ENCODE results near the gene TOR4A.
"Not testable (repeated sequence)": the region's sequence is repeated elsewhere in the genome, so short reads cannot be mapped to it uniquely, and the experiment has no call there.

TOR4A gene

DNA sequence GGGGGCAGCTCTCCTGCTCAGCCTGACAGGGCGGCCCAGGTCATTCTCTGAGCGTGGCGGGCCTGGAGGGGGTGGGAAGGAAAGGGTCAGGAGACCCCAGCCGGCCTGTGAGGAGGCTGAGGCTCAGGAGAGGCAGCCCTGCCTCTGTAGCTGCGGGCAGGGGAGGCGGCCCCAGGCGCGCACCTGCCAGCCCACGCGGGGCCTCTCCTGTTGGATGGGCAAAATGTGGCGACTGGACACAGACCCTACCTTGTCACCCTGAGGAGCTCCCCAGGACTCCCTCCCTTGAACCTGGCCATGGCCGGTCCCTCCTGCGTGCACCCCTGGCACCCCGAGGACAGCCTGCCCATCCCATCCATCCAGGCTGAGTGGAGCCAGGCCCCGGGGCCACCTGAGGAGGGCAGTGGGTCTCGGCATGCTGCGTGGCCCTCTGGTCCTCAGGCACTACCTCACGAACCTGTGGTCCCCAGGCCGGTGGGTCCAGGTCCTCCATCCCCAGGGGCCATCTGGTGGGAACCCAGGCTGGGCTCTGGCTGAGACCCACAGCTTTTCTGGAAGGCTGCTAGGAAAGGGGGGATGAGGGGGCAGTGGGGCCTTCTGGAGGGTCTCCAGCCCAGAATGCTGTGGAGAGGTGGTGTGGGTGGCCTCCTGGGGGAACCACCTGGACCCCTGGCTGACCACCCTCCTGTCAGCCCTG lies 39.6 kb downstream of the TOR4A start:
- no peak for DNase-seq (ENCODE audit: low read depth, low spot score)

DNA sequence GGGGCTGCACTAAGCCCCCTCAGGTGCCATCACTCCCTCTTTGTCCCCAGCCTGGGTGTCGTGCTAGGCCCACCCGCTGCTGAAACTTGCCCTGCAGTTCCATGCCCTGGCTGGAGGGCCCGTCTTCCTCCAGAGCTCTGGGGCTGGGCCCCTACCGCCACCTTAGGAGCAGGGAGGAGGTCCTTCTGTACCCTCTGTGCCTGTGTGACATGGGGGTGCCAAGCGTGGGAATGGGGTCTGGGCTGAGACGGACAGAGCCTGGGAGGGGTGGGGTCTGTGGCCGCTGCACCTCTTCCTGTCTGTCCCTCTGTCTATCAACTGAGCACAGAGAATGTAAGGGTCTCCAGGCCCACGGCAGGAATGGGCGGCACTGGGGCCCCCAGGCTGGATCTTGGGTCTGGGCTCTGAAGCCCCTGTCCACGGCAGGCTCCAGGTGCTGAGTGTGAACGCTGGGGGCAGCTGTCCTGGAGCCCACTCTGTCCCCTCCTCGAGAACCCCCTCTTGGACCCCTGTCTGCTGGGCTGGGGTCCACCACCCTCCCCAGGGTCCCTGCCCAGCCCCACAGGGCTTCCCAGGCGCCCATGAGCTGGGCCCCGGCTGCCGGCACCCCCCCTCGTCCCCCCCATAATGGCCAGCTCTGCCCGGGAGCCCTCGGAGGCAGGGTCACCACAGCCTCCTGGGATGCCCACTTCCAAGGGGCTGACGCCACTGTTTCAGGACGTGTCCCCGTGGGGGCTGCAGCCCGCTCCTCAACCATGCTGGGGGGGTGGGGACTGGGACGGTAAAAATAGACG lies 40.4 kb downstream of the TOR4A start:
- no peak for DNase-seq (ENCODE audit: low read depth, low spot score)

GRCh38 chr9:137318602-137319001 lies 41.1 kb downstream of the TOR4A start:
- DNase-seq (ENCODE audit: low read depth, low spot score) = no peak

DNA sequence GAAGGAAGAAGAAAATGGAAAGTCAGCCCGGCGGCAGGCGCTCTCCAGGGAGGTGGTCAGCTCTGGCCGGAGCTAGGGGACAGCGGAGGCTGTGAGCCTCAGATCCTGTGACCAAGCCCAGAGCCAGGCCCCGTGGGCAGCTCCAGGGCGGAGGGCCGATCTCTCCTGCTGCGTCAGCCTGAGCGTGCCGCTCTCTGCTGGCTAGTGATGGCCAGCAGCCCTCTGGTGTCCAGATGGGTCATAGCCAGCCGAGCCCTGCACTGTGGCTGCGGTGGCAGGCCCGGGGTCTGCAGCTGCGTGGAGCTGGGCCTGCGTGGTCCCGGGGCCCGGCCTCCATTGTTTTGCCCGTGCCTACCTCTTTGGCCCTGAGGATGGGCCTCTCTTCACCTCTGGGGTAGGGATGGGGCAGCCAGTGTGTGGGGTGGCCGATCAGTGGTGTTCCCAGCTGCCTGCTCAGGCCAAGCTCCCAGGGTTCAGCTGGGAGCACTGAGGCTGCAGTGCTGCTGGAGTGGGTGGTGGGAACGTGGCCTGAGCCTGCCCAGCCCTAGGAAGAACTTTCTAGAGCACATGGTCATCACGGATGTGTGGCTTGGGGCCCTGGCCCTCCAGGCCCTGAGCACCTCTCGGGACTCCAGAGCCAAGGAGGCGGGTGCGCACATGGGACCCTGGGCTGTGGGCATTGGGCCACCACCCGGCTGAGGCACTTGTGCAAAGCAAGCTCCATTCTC lies 41.6 kb downstream of the TOR4A start:
- no peak for DNase-seq (ENCODE audit: low read depth, low spot score)

GRCh38 chr9:137319739-137320551 lies 42.4 kb downstream of the TOR4A start:
- no peak for DNase-seq (ENCODE audit: low read depth, low spot score)

DNA sequence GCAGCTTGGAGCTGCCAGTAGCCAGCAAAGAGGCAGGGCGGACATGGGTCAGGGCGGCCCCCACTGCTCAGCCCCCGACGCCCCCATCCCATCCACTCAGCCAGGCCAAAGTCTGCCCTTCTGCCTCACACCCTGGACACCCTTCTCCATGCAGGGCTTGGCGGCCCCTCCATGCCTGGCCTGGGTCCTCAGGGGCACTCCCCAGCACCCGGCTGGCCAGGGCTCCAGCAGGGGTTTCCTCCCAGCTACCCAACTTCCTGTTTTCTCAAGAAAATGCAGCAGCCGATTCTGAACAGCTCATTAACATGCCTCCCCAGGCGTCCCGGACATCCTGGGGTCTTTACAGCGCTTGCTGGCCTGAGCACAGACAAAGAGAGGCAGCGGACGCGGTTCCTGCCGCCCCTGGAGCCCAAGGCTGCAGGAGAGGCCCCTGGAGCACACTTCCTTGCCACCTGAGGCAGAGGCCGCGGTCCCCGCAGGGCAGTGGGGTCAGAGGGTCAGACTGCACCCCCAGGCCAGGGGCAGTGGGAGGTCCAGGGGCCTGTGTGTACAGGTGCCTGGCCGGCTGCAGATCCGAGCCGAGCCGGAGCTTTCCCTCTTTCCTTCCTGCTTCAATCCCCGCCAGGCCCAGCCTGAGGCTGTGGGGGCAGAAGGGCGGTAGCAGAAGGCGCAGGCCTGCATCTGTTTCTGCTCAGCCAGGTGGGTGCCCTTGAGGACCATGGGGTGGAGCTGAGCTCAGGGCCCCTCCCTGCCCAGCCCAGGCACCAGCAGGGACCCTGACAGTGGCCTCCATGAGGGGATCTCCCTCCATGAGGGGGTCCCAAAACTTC lies 43.2 kb downstream of the TOR4A start:
- no peak for DNase-seq (ENCODE audit: low read depth, low spot score)

- no peak for DNase-seq (ENCODE audit: low read depth, low spot score)
Measured at GRCh38 chr9:137321726-137322361, 44.3 kb downstream of the TOR4A start.

- DNase-seq (ENCODE audit: low read depth, low spot score) = no peak
Measured at GRCh38 chr9:137323531-137324331, 46.2 kb downstream of the TOR4A start.

- DNase-seq (ENCODE audit: low read depth, low spot score) = no peak
Measured at GRCh38 chr9:137325124-137325523, 47.6 kb downstream of the TOR4A start.

GRCh38 chr9:137325799-137326198 lies 48.3 kb downstream of the TOR4A start:
- no peak for DNase-seq (ENCODE audit: low read depth, low spot score)

- DNase-seq (ENCODE audit: low read depth, low spot score) = no peak
Measured at GRCh38 chr9:137326445-137327065, 49.0 kb downstream of the TOR4A start.

GRCh38 chr9:137327641-137328550 lies 50.4 kb downstream of the TOR4A start:
- DNase-seq (ENCODE audit: low read depth, low spot score) = not testable (repeated sequence)

GRCh38 chr9:137329590-137329989 lies 52.1 kb downstream of the TOR4A start:
- DNase-seq (ENCODE audit: low read depth, low spot score) = not testable (repeated sequence)

- DNase-seq (ENCODE audit: low read depth, low spot score) = no peak
Measured at GRCh38 chr9:137330689-137331088, 53.2 kb downstream of the TOR4A start.

DNA sequence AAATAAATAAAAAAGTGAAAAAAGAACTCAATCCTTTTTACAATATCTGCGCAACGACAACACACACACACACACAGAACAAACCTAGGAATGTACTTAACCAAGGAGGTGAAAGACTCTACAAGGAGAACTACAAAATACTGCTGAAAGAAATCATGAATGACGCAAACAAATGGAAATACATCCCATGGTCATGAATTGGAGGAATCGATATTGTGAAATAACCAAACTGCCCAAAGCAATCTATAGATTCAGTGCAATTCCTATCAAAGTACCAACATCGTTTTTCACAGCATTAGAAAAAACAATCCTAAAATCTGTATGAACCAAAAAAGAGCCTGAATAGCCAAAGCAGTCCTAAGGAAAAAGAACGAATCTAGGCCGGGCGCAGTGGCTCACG lies 54.4 kb downstream of the TOR4A start:
- DNase-seq (ENCODE audit: low read depth, low spot score) = no peak
